Measurements from ENCODE around the gene GAST. TPM values are rescaled to one million over a fixed set of nuclear protein-coding genes. Genes with fewer than 3 reads are reported as not detected.
A peak's percentile ranks its signal among the peaks of the same experiment; 100 is the strongest.

The GAST gene
- total and polyA plus RNA-seq, 8 donors = not detected

DNA sequence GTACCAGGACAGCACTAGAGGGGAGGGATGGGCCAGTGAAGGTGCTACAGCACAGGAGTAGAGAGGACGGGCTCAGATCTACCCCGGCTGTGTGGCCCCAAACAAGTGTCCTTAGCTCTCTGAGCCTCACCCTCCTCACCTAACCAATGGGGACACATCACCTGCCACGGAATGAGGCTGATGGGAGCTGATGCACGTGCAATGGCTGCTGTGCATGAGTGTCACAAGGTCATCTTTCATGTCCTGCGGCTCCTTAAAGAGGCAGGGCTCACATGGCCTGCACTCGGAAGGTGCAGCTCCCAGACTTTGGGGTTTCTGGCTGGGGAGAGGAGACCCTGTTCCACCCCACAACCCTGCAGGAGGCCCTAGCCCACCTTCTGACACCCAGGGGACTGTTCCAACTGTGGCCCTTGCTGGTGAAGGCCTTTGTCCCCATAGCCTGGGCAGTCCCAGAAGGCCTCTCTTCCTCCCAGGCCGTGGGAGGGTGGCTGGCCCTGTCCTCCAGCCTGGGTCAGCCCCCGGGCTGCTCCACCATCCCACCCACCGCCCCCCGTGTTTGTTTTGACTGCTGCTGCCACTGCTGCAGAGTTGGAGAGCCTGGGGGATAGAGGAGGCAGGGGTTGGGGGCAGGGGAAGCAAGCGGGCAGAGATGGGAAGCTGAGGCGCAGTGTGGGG is 11.8 kb downstream of the GAST start:
- Histone ChIP-seq H3K27me3 (no peaks in the 10 kb centered on the region), H3K9me3 (no peaks in the 10 kb centered on the region), H3K4me3 (no peak overlapping the region), H3K36me3 (no peaks in the 10 kb centered on the region), H3K27ac (no peak overlapping the region), H3K4me1 (no peaks in the 10 kb centered on the region)
- intact Hi-C loops (cut with DNase I) = no loop called here
- FAIRE-seq (no peak), DNase-seq (no peak), ATAC-seq (no peak)
- 69 to 74% methylated on average over 12 of the region's 12 CpGs for WGBS, 2 donors
- TF ChIP-seq, protein P1, sequence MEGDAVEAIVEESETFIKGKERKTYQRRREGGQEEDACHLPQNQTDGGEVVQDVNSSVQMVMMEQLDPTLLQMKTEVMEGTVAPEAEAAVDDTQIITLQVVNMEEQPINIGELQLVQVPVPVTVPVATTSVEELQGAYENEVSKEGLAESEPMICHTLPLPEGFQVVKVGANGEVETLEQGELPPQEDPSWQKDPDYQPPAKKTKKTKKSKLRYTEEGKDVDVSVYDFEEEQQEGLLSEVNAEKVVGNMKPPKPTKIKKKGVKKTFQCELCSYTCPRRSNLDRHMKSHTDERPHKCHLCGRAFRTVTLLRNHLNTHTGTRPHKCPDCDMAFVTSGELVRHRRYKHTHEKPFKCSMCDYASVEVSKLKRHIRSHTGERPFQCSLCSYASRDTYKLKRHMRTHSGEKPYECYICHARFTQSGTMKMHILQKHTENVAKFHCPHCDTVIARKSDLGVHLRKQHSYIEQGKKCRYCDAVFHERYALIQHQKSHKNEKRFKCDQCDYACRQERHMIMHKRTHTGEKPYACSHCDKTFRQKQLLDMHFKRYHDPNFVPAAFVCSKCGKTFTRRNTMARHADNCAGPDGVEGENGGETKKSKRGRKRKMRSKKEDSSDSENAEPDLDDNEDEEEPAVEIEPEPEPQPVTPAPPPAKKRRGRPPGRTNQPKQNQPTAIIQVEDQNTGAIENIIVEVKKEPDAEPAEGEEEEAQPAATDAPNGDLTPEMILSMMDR (IDR thresholded peaks at IDR 0.05) = no peak

DNA sequence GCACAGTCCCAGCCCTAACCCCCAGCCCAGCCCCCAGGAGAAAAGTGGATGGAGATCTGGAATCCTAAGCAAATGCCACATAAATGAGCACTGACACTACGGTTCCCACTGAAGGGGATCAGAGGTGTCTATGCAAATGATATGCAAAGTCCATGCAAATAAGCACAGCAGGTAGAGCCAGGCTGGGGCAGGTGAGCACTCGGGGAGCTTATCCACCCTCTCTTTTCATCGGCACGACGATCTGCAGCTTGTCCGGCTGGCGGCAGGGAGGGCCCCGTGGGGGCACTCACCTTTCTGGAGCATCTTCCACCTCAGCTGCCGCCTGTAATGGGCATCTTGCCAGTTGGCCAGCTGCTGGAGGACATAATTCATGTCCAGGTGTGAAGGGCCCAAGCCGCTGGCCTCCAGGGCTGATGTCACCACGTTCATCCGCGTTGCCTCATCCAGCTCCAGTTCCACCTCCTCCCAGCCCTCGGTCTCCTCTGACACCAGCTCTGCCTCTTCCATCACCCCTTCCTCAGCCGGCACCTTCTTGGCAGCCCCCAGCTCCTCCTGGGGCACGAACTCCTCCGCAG is 12.4 kb downstream of the GAST start:
- WGBS, 2 donors = 52 to 57% methylated on average over 14 to 17 of the region's 17 CpGs
- intact Hi-C loops (cut with DNase I) = no loop called here
- H3K27me3 ChIP-seq = no peaks in the 10 kb centered on the region
- DNase-seq = peak in 1 of 6 donors; percentile 30
- TF ChIP-seq, protein P1 (IDR thresholded peaks at IDR 0.05) = no peak
- H3K9me3 ChIP-seq = no peaks in the 10 kb centered on the region
- no peaks in the 10 kb centered on the region for H3K4me1 ChIP-seq
- H3K4me3 ChIP-seq = no peak overlapping the region
- peak in 1 of 4 donors; percentile 53 for ATAC-seq
- no peak overlapping the region for H3K27ac ChIP-seq
- H3K36me3 ChIP-seq = no peaks in the 10 kb centered on the region
- FAIRE-seq = no peak

- intact Hi-C loops (cut with DNase I) = no loop called here
- FAIRE-seq = no peak
- no peak for DNase-seq
- H3K36me3 ChIP-seq = no peaks in the 10 kb centered on the region
- no peak overlapping the region for H3K27ac ChIP-seq
- 85 to 87% methylated on average over 5 of the region's 5 CpGs for WGBS, 2 donors
- H3K27me3 ChIP-seq = no peaks in the 10 kb centered on the region
- no peak overlapping the region for H3K4me3 ChIP-seq
- H3K9me3 ChIP-seq = no peaks in the 10 kb centered on the region
- TF ChIP-seq, protein P1 (IDR thresholded peaks at IDR 0.05) = no peak
- no peak for ATAC-seq
- H3K4me1 ChIP-seq = no peaks in the 10 kb centered on the region
Observed at GRCh38 chr17:41725134-41725533, 13.0 kb downstream of the GAST start.

DNA sequence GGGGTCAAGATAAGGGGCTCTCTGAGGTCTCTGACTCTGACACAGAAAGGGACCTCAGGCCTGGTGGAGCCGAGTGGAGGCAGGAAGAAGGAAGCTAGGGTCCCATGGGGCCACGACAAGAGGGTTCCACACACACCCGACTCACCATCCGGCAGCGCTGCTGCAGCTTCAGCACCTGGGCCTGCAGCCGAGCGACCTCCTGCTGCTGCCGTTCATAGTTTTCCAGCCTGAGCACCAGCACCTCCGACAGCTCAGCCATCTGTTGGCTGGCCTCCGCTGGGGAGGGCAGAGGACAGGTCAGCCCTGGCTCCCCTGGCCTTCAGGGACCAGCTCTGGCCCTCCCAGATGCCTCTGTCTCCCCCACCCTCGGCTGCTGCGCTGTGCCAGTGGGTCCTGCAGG is 15.9 kb downstream of the GAST start:
- Histone ChIP-seq H3K27me3 (no peaks in the 10 kb centered on the region), H3K36me3 (no peaks in the 10 kb centered on the region), H3K4me1 (no peaks in the 10 kb centered on the region), H3K27ac (no peak overlapping the region), H3K4me3 (no peak overlapping the region), H3K9me3 (no peaks in the 10 kb centered on the region)
- WGBS, 2 donors = 67 to 71% methylated on average over 12 of the region's 12 CpGs
- intact Hi-C loops (cut with DNase I) = no loop called here
- ATAC-seq = no peak
- no peak for DNase-seq
- TF ChIP-seq, protein P1 (IDR thresholded peaks at IDR 0.05) = no peak
- no peak for FAIRE-seq

DNA sequence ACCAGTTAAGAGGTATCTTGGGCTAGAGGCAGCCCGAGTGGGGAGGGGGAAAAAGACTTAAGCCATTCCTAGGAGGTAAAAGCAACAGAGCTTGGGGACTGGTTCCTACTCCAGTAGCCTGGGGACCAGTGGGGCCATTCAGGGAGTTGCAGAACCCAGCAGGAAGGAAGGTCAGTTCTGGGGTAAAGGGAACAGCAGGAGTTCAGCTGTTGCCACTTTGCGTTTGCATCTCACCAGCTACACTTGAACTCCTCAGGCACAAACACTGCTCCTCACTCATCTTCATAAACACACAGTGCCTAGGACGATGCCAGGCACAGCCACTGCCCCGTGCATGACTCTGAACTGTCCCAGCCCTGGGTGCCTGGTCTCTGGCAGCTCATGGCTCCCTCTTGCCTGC is 18.3 kb downstream of the GAST start:
- Histone ChIP-seq H3K27ac (no peak overlapping the region), H3K9me3 (no peaks in the 10 kb centered on the region), H3K27me3 (peaks cover 0 to 12% (median under 1%) of the 10 kb centered on the region in 4 donors), H3K4me3 (no peak overlapping the region), H3K4me1 (peaks cover 0 to 7% (median 3%) of the 10 kb centered on the region in 3 donors), H3K36me3 (no peaks in the 10 kb centered on the region)
- ATAC-seq = no peak
- WGBS, 2 donors = 44 to 55% methylated on average over 4 of the region's 4 CpGs
- no peak for FAIRE-seq
- intact Hi-C loops (cut with DNase I) = loop anchor here in 2 of 3 donors (10.0 kb wide), 2 partner anchors 74 to 224 kb away; no protein-coding TSS in a partner anchor
- no peak for DNase-seq
- TF ChIP-seq, protein P1 (IDR thresholded peaks at IDR 0.05) = no peak

Measured in pancreas (tissue), 10 donors.